Measurements from ENCODE around the gene ACVR2B.

ACVR2B gene

GRCh38 chr3:38458796-38459498 is 5.3 kb downstream of the ACVR2B start:
- no peak for DNase-seq

GRCh38 chr3:38459499-38460048 is 5.9 kb downstream of the ACVR2B start:
- DNase-seq, result no peak

DNA sequence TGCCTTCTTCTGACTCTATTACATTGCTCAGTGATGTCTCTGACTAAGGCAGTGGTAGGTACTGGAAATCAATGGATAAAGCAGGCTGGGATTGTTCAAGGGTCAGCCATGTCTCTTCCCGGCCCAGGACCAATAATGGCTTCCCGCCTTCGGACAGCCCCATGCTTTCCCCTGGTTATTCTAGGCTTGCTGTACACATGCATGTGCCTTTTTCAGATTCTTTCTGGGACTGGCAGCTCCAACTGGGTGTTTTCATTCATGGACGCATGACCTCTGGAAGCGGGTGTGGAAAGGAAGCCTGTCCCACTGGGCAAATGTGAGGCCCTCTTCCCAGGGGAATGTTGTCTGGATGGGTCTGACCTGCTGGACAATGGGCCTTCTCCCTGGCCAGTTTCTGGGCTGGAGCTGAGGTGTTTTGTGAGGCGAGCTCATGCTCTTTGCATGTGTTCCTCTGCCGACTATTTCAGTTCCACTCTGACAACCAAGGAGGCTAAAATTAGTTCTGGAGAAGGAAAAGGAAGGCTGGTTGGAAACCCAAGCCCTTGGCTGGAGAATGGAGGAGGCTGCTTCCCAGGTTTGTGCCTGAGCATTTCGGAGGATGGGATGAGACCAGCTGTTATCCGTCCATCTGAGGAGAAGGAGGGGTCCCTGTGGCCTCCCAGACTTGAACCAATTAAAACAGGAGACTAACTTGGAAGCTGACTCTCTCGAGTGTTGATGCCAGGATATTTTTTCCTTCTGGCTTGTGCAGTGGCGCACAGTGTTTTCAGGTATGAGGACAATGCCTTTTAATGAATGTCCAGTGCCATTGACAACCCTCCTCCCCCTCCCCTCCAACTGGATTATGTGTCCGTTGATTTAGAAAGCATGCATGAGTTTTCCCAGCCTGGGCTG is 6.9 kb downstream of the ACVR2B start:
- DNase-seq, result no peak

DNA sequence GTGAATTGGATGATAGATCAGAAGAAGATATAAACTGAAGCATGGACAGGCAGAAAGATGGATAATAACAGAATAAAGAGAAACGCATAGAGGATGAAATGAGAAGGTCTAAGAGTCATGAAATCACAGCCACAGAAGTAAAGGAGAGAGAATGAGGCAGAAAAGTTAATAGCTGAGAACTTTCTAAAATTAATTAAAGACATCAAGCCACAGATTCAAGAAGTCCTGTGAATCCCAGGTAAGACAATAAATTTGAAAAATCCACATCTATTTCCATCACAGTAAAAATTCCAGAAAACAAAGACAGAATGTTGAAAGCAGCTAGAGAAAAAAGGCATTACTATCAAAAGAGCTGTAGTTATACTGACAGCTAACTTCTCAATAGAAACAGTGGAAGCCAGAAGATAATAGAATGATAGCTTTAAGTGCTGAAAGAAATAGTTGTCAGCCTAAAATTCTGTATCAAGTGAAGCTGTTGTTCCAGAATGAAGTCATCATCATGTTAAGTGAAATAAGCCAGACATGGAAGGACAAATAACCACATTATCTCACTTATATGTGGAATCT is 12.0 kb downstream of the ACVR2B start:
- DNase-seq, result no peak

DNA sequence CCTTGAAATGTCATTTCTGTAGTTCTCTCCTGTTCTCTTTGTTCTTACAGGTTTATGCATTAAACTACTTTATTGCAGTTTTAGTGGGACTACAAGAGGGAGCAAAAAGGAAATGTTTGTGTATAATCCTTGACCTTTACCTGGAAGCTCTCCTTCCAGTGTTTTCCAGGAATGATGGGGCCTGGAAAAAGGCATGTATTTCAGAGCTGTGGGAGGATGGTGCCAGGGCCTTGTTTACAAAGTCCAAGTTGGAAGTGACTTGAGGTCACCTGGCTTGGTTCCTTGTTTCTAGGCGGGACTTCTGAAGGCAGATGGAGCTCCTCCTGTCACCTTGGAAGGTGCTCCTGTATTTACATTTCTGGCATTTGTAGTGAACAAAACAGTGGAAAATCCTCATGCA is 15.1 kb downstream of the ACVR2B start:
- no peak for DNase-seq

DNA sequence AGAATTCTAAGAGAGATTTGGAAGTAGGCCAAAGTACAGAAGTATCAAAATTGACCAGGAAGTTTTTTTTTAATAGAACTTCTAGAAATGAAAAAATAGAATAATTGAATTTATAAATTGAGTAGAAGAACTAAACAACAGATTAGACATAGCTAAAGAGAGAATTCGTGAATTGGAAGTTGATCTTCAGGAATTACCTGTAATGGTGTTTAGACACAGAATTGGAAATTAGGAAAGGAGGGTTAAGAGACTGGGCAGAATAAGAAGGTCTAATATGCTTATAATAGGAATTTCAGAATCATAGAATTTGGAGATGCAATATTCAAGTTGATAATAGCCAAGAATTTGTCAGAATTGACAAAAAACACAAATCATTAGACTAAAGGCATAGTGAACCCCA is 16.2 kb downstream of the ACVR2B start:
- no peak for DNase-seq

DNA sequence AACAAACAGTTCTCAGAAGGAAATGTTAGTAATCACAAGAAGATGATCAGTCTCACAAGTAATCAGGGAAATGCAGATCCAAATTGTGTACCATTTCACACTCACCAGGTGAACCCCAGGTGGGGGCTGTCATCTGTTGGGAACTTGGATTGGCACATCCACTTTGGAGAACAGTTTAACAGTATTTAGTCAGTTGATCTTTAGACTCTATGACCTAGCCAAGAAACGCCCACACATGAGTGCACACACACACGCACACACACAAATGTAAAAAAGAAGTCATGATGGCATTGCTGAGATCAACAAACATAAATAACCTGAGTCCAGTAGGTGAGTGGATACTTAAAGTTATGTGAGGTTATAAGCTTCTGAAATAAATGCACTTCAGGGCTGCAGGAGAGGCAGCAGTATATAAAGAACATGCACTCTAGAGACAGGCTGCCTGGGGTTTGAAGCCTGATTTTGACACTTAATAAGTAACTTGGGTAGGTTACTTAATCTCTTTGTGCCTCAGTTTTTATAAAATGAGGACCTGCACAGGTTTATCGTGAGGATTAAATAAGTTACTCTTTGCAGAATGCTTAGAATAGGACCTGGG is 17.7 kb downstream of the ACVR2B start:
- DNase-seq, result no peak

DNA sequence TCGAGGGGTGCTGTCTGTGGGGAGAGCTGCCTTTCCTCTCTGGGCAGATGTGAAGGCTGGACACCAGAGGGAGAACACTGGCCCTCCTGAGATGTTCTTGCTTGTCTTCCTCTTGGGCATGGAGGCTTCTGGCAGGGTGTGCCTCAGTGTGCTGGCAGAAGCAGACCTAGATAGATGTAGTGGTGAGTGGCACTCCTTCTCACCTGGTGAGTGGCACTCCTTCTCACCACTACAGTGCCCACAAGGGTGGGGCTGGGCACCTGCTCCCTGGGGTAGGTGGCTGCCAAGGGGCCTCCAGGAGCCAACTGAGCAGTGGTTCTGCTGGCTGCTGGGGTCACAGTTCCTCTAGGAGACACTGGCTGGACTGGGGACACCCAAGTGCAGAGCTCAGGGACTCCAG is 18.7 kb downstream of the ACVR2B start:
- no peak for DNase-seq

DNA sequence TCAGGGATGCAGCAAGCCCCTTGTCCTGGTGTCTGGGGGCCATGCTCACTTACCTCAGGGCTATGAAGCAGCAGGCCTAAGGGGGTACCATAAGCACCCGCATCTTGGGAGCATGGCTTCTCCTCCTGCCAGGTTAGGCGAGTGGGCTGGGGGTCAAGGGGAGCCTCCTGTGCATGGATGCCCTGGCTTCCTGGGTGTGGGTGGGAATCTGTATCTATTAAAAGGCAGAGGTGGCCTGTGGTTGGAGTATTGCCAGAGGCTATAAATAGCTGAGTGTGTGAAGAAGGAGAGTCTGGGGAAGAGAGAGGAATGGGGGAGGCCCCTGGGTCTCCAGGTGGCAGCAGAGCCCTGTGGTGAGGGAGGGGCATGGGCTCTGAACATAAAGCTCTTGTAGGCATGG is 19.5 kb downstream of the ACVR2B start:
- DNase-seq, result no peak

- no peak for DNase-seq
Observed at GRCh38 chr3:38474928-38475605, 21.4 kb downstream of the ACVR2B start.

DNA sequence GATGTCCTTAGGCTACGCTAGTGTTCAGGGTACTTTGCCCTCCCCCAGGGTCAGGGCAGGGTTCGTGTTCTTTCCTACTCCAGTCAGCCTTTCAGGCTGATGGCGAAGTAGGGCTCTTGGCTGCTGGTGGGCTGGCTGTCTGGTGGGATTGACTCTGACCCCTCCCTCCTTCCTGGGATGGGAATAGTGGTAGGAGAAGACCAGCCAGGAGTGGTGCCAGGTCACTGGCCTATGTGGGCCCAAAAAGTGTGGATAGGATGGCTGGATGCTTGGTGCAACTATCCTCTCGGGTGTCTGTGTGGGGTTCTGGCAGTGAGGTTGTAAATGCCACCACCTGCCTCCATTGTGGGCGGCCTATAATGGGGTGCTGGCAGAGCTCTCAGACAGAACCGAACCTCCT is 22.0 kb downstream of the ACVR2B start:
- no peak for DNase-seq

- DNase-seq, result no peak
Observed at GRCh38 chr3:38476157-38476756, 22.6 kb downstream of the ACVR2B start.

GRCh38 chr3:38477057-38477820 is 23.5 kb downstream of the ACVR2B start:
- DNase-seq, result no peak

DNA sequence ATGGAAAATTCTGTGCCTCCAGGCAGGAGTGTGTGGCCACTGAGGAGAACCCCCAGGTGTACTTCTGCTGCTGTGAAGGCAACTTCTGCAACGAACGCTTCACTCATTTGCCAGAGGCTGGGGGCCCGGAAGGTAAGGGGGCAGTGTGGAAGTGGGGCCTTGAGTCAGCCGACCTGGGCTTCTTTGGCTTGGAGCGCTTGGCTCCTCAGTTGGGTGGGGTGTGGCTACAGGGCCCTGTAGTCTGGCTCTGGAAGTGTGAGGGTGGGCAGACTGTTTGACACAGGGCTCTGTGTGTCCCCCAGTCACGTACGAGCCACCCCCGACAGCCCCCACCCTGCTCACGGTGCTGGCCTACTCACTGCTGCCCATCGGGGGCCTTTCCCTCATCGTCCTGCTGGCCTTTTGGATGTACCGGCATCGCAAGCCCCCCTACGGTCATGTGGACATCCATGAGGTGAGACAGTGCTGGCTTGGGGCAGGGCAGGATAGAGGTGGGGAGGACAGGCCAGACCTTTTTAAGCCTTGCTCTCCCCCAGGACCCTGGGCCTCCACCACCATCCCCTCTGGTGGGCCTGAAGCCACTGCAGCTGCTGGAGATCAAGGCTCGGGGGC is 24.3 kb downstream of the ACVR2B start:
- no peak for DNase-seq

DNA sequence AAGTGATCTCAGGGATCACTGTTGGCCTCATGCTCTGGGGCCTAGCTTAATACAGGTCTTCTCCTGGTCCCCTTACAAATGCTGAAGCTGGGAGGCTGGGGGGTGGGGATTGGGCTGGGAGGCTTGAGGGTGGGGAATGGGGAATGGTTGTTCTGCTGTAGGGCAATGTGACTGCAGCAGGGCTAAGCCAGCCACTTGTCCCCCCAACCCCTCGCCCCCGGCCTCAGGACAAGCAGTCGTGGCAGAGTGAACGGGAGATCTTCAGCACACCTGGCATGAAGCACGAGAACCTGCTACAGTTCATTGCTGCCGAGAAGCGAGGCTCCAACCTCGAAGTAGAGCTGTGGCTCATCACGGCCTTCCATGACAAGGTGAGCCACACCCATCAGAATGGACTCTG is 25.2 kb downstream of the ACVR2B start:
- DNase-seq, result no peak

- peak; percentile 53 for DNase-seq
Observed at GRCh38 chr3:38479431-38480092, 25.9 kb downstream of the ACVR2B start.

- no peak for DNase-seq
Observed at GRCh38 chr3:38480093-38480445, 26.4 kb downstream of the ACVR2B start.

- no peak for DNase-seq
Observed at GRCh38 chr3:38480930-38481329, 27.2 kb downstream of the ACVR2B start.

- DNase-seq, result no peak
Observed at GRCh38 chr3:38482951-38483350, 29.3 kb downstream of the ACVR2B start.

DNA sequence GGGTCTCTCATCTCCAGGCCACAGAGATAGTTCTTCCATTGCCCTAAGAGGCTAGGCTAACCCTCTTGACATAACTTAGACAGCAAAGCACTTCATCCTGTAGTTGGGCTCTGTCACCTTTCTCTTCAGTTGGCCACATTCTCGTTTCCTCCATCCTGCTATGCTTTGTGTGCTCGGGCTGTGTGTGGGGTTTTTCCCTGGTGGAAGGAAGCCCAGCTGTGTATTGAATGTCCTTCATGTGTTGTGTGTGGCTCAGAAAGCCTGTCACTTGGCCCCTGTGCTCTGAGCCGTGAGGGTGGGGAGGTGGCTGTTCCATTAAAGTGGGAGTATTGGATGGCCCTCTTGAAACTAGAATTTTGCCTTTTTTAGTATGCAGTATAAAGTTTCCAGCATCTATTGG is 33.6 kb downstream of the ACVR2B start:
- DNase-seq, result no peak

DNA sequence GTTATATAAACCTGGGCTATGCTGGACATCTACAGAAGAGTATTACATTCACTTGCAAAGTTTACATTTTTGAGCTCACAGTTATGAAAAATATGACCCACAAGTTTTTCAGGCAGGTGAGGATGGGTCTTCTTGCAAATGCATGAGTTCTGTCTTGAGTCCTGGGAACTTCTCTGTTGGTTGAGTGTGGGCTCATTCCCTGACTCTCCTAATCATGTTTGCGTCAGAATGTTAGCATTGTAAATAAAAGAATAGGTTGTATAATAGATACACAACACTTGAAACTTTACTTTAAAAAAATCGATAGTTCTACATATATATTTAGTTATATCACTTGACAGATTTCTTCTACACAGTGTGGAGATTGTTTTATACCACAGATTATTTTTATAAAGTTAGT is 35.3 kb downstream of the ACVR2B start:
- DNase-seq, result no peak
